Measurements from ENCODE around the gene MAPKAP1.

DNA sequence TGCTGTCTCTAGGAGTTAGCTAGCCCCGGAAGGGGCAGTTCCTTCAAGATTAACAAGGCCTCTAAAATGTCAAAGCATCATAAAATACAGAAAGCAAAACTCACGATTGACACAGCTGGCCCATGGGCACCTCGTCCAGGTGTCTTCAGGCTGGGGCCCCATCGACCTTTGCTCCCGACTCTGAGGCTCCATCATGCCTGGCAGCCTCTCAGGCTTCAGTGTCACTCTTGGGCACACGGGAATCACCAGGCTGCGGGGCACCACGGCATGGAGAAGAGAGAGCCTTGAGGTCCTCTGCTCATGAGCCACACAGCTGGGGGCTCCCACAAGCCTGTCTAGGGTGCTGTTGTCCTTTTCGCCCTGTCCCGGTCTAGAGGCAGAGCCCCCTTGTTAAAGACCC lies 284.2 kb downstream of the MAPKAP1 start:
- TF ChIP-seq, protein P1, sequence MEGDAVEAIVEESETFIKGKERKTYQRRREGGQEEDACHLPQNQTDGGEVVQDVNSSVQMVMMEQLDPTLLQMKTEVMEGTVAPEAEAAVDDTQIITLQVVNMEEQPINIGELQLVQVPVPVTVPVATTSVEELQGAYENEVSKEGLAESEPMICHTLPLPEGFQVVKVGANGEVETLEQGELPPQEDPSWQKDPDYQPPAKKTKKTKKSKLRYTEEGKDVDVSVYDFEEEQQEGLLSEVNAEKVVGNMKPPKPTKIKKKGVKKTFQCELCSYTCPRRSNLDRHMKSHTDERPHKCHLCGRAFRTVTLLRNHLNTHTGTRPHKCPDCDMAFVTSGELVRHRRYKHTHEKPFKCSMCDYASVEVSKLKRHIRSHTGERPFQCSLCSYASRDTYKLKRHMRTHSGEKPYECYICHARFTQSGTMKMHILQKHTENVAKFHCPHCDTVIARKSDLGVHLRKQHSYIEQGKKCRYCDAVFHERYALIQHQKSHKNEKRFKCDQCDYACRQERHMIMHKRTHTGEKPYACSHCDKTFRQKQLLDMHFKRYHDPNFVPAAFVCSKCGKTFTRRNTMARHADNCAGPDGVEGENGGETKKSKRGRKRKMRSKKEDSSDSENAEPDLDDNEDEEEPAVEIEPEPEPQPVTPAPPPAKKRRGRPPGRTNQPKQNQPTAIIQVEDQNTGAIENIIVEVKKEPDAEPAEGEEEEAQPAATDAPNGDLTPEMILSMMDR (IDR thresholded peaks at IDR 0.05): no peak
- no peak for TF ChIP-seq POLR2A (IDR thresholded peaks at IDR 0.05)
